Sigmoid colon (tissue), 7 donors: ENCODE results near the gene NCKAP5. TPM values are rescaled to one million over a fixed set of nuclear protein-coding genes. Genes with fewer than 3 reads are reported as not detected.

Experiments used
- DNase-seq: peaks from one replicate; pipeline ENCODE4 v3.0.0-alpha.2; 2019
- H3K27ac ChIP-seq, 4 donors: fragments of 200-600 bp; sonication (generic); one replicate each; pipeline ENCODE4 v1.5.1; 2016 to 2019; ENCODE audit warnings: mild to moderate bottlenecking in 1 of 4
- H3K27me3 ChIP-seq, 3 donors: fragments of 200-600 bp; sonication (generic); one replicate each; pipeline ENCODE4 v1.5.1; 2019; ENCODE audit warnings: mild to moderate bottlenecking in 1 of 3
- H3K36me3 ChIP-seq, 4 donors: fragments of 200-600 bp; sonication (generic); one replicate each; pipeline ENCODE4 v1.5.1; 2016 to 2019
- H3K4me1 ChIP-seq, 4 donors: fragments of 200-600 bp; sonication (generic); one replicate each; pipeline ENCODE4 v1.5.1; 2017 to 2019
- H3K4me3 ChIP-seq, 4 donors: fragments of 200-600 bp; sonication (generic); one replicate each; pipeline ENCODE4 v1.5.1; 2017 to 2019; ENCODE audit warnings: mild to moderate bottlenecking in 2 of 4, moderate library complexity in 1 of 4
- H3K9me3 ChIP-seq, 4 donors: fragments of 200-600 bp in 3 of 4; sonication (generic) in 3 of 4; one replicate each; pipeline versions ENCODE4 v1.5.1 to v1.6.1; 2013 to 2019
- CTCF ChIP-seq, 4 experiments: fragments of 450-650 bp in 3 of 4; fragments of 200-600 bp in 1 of 4; IDR thresholded peaks; one replicate each; pipeline ENCODE4 v1.5.1; 2016 to 2019; ENCODE audit warnings: antibody characterized with exemption in 4 of 4, mild to moderate bottlenecking in 3 of 4, moderate library complexity in 2 of 4
- EP300 ChIP-seq, 4 donors: sonication (generic); formaldehyde crosslinking; IDR thresholded peaks; one replicate each; pipeline ENCODE4 v1.6.1; 2017; ENCODE audit warnings: antibody characterized with exemption in 4 of 4
- POLR2A ChIP-seq, 2 donors: fragments of 450-650 bp; IDR thresholded peaks; one replicate each; pipeline ENCODE4 v1.6.1; 2016; ENCODE audit warnings: antibody characterized with exemption in 2 of 2, mild to moderate bottlenecking in 2 of 2, moderate library complexity in 2 of 2
- POLR2AphosphoS5 ChIP-seq, 4 donors: sonication (generic); formaldehyde crosslinking; IDR thresholded peaks; one replicate each; pipeline ENCODE4 v1.6.1; 2017; ENCODE audit warnings: antibody characterized with exemption in 4 of 4
- WGBS, 2 donors: extraction: QIAGEN DNeasy Blood & Tissue Kit; methylation state at CpG; one replicate each; pipeline ENCODE4 v1.1.7; 2013; 5-methylcytosine and 5-hydroxymethylcytosine counted together
- intact Hi-C: fragments of 100-400 bp; cut with DNase I; formaldehyde crosslinking; loops from one replicate; pipeline ENCODE4 v1.15.1; 2023
- polyA plus RNA-seq, 3 donors: library from polyadenylated mRNA; stranded (reverse); fragments of 200-250 nt; gene quantifications; one replicate each; pipeline ENCODE4 v1.2.3, GENCODE V29; 2013
- total RNA-seq, 4 donors: library from RNA; depleted of rRNA; stranded (reverse); fragments of >200 nt; gene quantifications; one replicate each; pipeline ENCODE4 v1.1.0, GENCODE V29; 2016
- donor health status: healthy with polysubstance abuse.
- donor health status: Bipolar disorder and iron deficiency.
- donor health status: healthy.

NCKAP5 gene
- total and polyA plus RNA-seq, 7 donors = under 0.01 to 3.7 (median 0.60) TPM

DNA sequence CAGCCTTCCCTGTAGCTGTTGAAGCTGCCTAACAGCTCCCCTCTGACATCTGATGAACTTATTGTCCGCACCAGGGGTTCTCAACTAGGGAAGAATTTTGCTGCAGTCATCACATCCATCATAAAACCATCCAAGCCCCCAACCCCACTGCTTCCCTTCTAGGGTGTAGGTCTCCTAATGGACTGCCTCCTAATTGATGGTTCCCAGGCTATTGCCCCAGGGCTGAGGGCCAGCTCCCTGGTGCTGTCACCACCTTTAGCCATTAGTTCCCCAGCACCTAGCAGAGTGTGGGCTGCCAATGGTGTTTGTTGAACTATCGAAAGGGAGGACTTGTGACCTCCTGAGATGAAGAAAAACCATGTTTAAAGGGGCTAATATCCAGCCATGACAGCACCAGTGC lies 125.9 kb downstream of the NCKAP5 start:
- Histone ChIP-seq H3K9me3 (no peaks in the 10 kb centered on the region), H3K4me3 (no peak overlapping the region), H3K36me3 (no peaks in the 10 kb centered on the region), H3K4me1 (no peaks in the 10 kb centered on the region), H3K27me3 (no peaks in the 10 kb centered on the region), H3K27ac (no peak overlapping the region)
- DNase-seq = no peak
- TF ChIP-seq CTCF (IDR thresholded peaks at IDR 0.05) (no peak), EP300 (IDR thresholded peaks at IDR 0.05) (no peak), POLR2A (IDR thresholded peaks at IDR 0.05) (no peak), POLR2AphosphoS5 (IDR thresholded peaks at IDR 0.05) (no peak)
- intact Hi-C loops = no loop called here
- 92 to 94% methylated on average over 2 of the region's 2 CpGs for WGBS, 2 donors

- no peaks in the 10 kb centered on the region for H3K4me1 ChIP-seq
- H3K36me3 ChIP-seq = no peaks in the 10 kb centered on the region
- no peaks in the 10 kb centered on the region for H3K9me3 ChIP-seq
- H3K27ac ChIP-seq = no peak overlapping the region
- intact Hi-C loops = no loop called here
- DNase-seq = no peak
- TF ChIP-seq EP300 (IDR thresholded peaks at IDR 0.05) = no peak
- TF ChIP-seq CTCF (IDR thresholded peaks at IDR 0.05) = no peak
- TF ChIP-seq POLR2AphosphoS5 (IDR thresholded peaks at IDR 0.05) = no peak
- TF ChIP-seq POLR2A (IDR thresholded peaks at IDR 0.05) = no peak
- no peak overlapping the region for H3K4me3 ChIP-seq
- no peaks in the 10 kb centered on the region for H3K27me3 ChIP-seq
Measured at GRCh38 chr2:133439565-133439920, 128.7 kb downstream of the NCKAP5 start.

DNA sequence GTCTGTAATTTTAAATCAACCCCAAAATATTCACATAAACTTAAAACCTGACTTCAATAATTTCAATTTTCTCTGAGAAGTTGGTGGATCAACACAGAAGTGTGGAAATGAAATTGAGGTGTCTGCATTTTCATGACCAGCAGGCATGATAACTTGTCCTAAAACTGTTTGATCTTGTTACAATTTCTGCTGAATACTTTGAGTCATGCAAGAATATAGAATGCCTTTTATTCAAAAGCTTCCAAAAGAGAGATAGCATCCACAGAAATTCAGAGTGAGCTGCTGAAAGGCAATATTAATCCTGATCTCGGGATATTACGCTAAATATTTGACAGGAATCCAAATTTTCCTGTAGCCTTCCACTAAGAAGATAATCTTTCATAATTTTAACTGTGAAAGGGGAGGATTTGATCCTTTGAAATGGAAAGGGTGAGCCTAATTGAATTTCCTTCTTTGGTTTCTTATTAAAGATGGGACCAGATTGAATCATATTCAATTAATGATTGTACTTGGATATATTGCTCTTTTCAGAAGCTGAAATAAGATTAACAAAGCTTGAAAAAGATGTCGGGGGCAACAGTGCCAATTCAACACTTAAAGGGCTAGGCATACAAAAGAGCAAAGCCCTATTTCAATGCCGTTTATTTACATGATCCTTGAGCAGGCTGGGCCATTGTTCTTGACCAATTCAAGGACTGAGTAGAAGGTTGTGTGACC lies 129.3 kb downstream of the NCKAP5 start:
- H3K36me3 ChIP-seq = no peaks in the 10 kb centered on the region
- no peak for DNase-seq
- no peak overlapping the region for H3K4me3 ChIP-seq
- H3K27me3 ChIP-seq = no peaks in the 10 kb centered on the region
- peaks cover 0 to 1% (median 0%) of the 10 kb centered on the region in 4 donors for H3K4me1 ChIP-seq
- intact Hi-C loops = no loop called here
- 84 to 88% methylated on average over 4 of the region's 4 CpGs for WGBS, 2 donors
- H3K9me3 ChIP-seq = no peaks in the 10 kb centered on the region
- TF ChIP-seq CTCF (IDR thresholded peaks at IDR 0.05) = no peak
- TF ChIP-seq EP300 (IDR thresholded peaks at IDR 0.05) = no peak
- no peak for TF ChIP-seq POLR2AphosphoS5 (IDR thresholded peaks at IDR 0.05)
- no peak for TF ChIP-seq POLR2A (IDR thresholded peaks at IDR 0.05)
- no peak overlapping the region for H3K27ac ChIP-seq

DNA sequence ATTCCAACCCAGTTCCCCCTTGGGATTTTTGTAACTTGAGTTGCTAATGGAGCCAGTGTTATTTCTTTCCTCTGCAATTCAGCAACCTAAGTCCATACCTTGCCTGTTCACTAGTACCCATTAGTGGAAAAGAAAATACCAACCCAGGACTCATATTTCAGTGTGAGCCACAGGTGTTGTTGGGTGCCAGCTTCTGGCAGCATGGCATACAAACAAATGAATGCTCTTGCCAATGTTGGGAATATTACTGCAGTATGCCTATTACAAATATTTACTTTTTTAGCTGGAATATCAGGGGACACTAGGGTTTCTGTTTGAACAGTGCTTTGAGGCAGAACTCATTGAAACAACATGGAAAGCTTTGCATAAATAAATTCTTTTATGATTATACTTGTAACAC lies 130.2 kb downstream of the NCKAP5 start:
- intact Hi-C loops = no loop called here
- Histone ChIP-seq H3K36me3 (no peaks in the 10 kb centered on the region), H3K4me3 (no peak overlapping the region), H3K27ac (no peak overlapping the region), H3K27me3 (no peaks in the 10 kb centered on the region), H3K9me3 (no peaks in the 10 kb centered on the region), H3K4me1 (peaks cover 0 to 10% (median 2%) of the 10 kb centered on the region in 4 donors)
- no peak for DNase-seq
- TF ChIP-seq POLR2A (IDR thresholded peaks at IDR 0.05) (no peak), CTCF (IDR thresholded peaks at IDR 0.05) (no peak), POLR2AphosphoS5 (IDR thresholded peaks at IDR 0.05) (no peak), EP300 (IDR thresholded peaks at IDR 0.05) (no peak)

- Histone ChIP-seq H3K9me3 (no peaks in the 10 kb centered on the region), H3K4me3 (no peak overlapping the region), H3K4me1 (peaks cover 0 to 10% (median 2%) of the 10 kb centered on the region in 4 donors), H3K27me3 (no peaks in the 10 kb centered on the region), H3K27ac (no peak overlapping the region), H3K36me3 (no peaks in the 10 kb centered on the region)
- DNase-seq = no peak
- intact Hi-C loops = no loop called here
- 75 to 78% methylated on average over 3 of the region's 3 CpGs for WGBS, 2 donors
- no peak for TF ChIP-seq EP300 (IDR thresholded peaks at IDR 0.05)
- no peak for TF ChIP-seq POLR2A (IDR thresholded peaks at IDR 0.05)
- TF ChIP-seq POLR2AphosphoS5 (IDR thresholded peaks at IDR 0.05) = no peak
- no peak for TF ChIP-seq CTCF (IDR thresholded peaks at IDR 0.05)
Measured at GRCh38 chr2:133437492-133437891, 130.8 kb downstream of the NCKAP5 start.
